HepG2 (cell line): ENCODE data around the gene COA4. TPM values are rescaled to one million over a fixed set of nuclear protein-coding genes. Genes with fewer than 3 reads are reported as not detected.
A peak's percentile ranks its signal among the peaks of the same experiment; 100 is the strongest.

Source experiments
- ATAC-seq: fragments of 200-7000 bp; cut with Tn5 transposase; 3 replicates; pipeline ENCODE4 v1.9.1; 2020; ENCODE audit warnings: mild to moderate bottlenecking, moderate library complexity
- BruUV-seq: library from RNA; stranded (reverse); fragments of 400-500 nt; replicated peaks from 2 replicates; lab custom pipeline; 2021; lab: Mats Ljungman, UMichigan
- CTCF ChIA-PET: fragments of 300-600 bp; formaldehyde crosslinking; extraction: SDS; loops from one replicate; lab custom pipeline; 2021; ENCODE audit warnings: low total read pairs, inconsistent platforms, low intra/inter-chr PET ratio; lab: Yijun Ruan, JAX
- POLR2A ChIA-PET: fragments of 350-600 bp; sonication (Branson Sonifier 250); formaldehyde crosslinking; loops from one replicate; lab custom pipeline; 2020; ENCODE audit warnings: antibody characterized with exemption, inconsistent platforms; lab: Yijun Ruan, JAX
- DNase-seq: peaks from one replicate; pipeline ENCODE4 v3.0.0-alpha.2; 2015; ENCODE audit warnings: low spot score
- FAIRE-seq: peaks from 3 replicates; lab custom pipeline; 2011; peaks lifted over from hg19 to GRCh38; lab: Jason Lieb, UNC
- H2AFZ ChIP-seq: one replicate; pipeline ENCODE4 v1.6.1; 2011; ENCODE audit warnings: low read length, inconsistent platforms
- H3K27ac ChIP-seq: fragments of 300-600 bp; 3 replicates; pipeline ENCODE4 v1.8.0; 2011; ENCODE audit warnings: mixed run types, mild to moderate bottlenecking, mixed read lengths, low read length, inconsistent platforms; ENCODE audit not compliant: insufficient read depth; ENCODE audit errors: extremely low read length
- H3K27me3 ChIP-seq, 2 experiments: fragments of 200-600 bp in 1 of 2; 2 replicates in 1 of 2; 3 replicates in 1 of 2; pipeline versions ENCODE4 v1.6.0 to v1.8.0; 2011; ENCODE audit warnings: low read length in 2 of 2, mild to moderate bottlenecking in 2 of 2, moderate library complexity in 2 of 2, inconsistent platforms in 1 of 2; ENCODE audit not compliant: insufficient read depth in 2 of 2, control insufficient read depth in 1 of 2
- H3K36me3 ChIP-seq, 2 experiments: fragments of 200-600 bp in 1 of 2; replicated peaks in 1 of 2; 2 replicates in 1 of 2; 3 replicates in 1 of 2; pipeline versions ENCODE4 v1.5.1 to v1.8.0; 2011; ENCODE audit warnings: low read length in 2 of 2, inconsistent platforms in 1 of 2; ENCODE audit not compliant: insufficient read depth in 2 of 2, control insufficient read depth in 1 of 2
- H3K4me1 ChIP-seq: 2 replicates; pipeline ENCODE4 v1.5.1; 2012; ENCODE audit warnings: low read length, inconsistent platforms; ENCODE audit not compliant: insufficient read depth
- H3K4me2 ChIP-seq: 2 replicates; pipeline ENCODE4 v1.6.0; 2011; ENCODE audit warnings: low read depth, low read length, inconsistent platforms
- H3K4me3 ChIP-seq, 3 experiments: fragments of 200-600 bp in 1 of 3; sonication (generic), shearing (Covaris generic) in 1 of 3; replicated peaks in 1 of 3; 2 replicates each; pipeline ENCODE4 v1.5.1; 2011 to 2016; ENCODE audit warnings: low read length in 3 of 3, inconsistent platforms in 2 of 3, low read depth in 2 of 3, mild to moderate bottlenecking in 2 of 3, control low read depth in 1 of 3, mixed read lengths in 1 of 3; ENCODE audit not compliant: insufficient read depth in 1 of 3
- H3K79me2 ChIP-seq: one replicate; pipeline ENCODE4 v1.6.1; 2011; ENCODE audit warnings: low read length, inconsistent platforms; ENCODE audit not compliant: insufficient read depth
- H3K9ac ChIP-seq: 2 replicates; pipeline ENCODE4 v1.6.0; 2011; ENCODE audit warnings: mild to moderate bottlenecking, low read depth, low read length, inconsistent platforms; ENCODE audit not compliant: insufficient read depth
- H3K9me3 ChIP-seq: 2 replicates; pipeline ENCODE4 v1.5.1; 2012; ENCODE audit warnings: mild to moderate bottlenecking, low read length
- H4K20me1 ChIP-seq: 2 replicates; pipeline ENCODE4 v1.6.0; 2011; ENCODE audit warnings: inconsistent platforms, mild to moderate bottlenecking, low read length, moderate library complexity; ENCODE audit not compliant: insufficient read depth
- MAFK ChIP-seq, 2 experiments: IDR thresholded peaks in 1 of 2; conservative IDR thresholded peaks in 1 of 2; 2 replicates each; pipeline ENCODE4 v1.6.1; 2011; ENCODE audit warnings: improper control_type of control experiment in 2 of 2, low read length in 2 of 2
- MXD4 ChIP-seq: IDR thresholded peaks from 2 replicates; pipeline ENCODE4 v1.6.1; 2016; ENCODE audit warnings: mild to moderate bottlenecking, missing biosample characterization, missing genetic modification reagents
- POLR2A ChIP-seq, 2 experiments: IDR thresholded peaks; 2 replicates each; pipeline ENCODE4 v1.6.1; 2011; ENCODE audit warnings: low read depth in 2 of 2, low read length in 2 of 2, mild to moderate bottlenecking in 1 of 2, moderate library complexity in 1 of 2; ENCODE audit not compliant: insufficient read depth in 1 of 2
- POLR2G ChIP-seq: fragments of 200-400 bp; formaldehyde crosslinking; IDR thresholded peaks from 2 replicates; pipeline ENCODE4 v1.6.1; 2018; ENCODE audit warnings: mild to moderate bottlenecking, low read depth, low read length, moderate library complexity
- SP140L ChIP-seq: sonication (generic); formaldehyde crosslinking; IDR thresholded peaks from 2 replicates; pipeline ENCODE4 v1.4.0; 2020; ENCODE audit warnings: missing genetic modification reagents, borderline replicate concordance
- ZNF790 ChIP-seq: sonication (generic); formaldehyde crosslinking; IDR thresholded peaks from 2 replicates; pipeline ENCODE4 v1.8.0; 2022; ENCODE audit warnings: missing genetic modification reagents, mild to moderate bottlenecking, borderline replicate concordance
- WGBS: methylation state at CpG from one replicate; pipeline ENCODE4 v1.1.6; 2017; ENCODE audit warnings: low lambda C conversion rate; 5-methylcytosine and 5-hydroxymethylcytosine counted together
- in situ Hi-C: cut with HindIII; loops from 2 replicates; pipeline ENCODE4 v1.10.0; 2017; ENCODE audit warnings: low pct_unique_long_range_greater_than_20kb; ENCODE audit not compliant: extremely low pct_ligation_motif_present
- intact Hi-C: fragments of 100-400 bp; cut with micrococcal nuclease; formaldehyde crosslinking; loops from one replicate; pipeline ENCODE4 v1.10.0; 2022; ENCODE audit not compliant: unreplicated experiment
- polyA plus RNA-seq, 8 experiments: library from polyadenylated mRNA; depleted of rRNA in 3 of 8; stranded (reverse) in 7 of 8; unstranded in 1 of 8; fragments of >200 nt; fragmentation: Illumina TruSeq in 4 of 8; extraction: Trizol in 4 of 8; gene quantifications; 2 replicates each; pipeline versions ENCODE4 v1.2.1 to v1.2.3, GENCODE V29; 2011 to 2016; ENCODE audit warnings: low read depth in 4 of 8, missing spikeins in 1 of 8, mixed read lengths in 1 of 8; ENCODE audit not compliant: insufficient read depth in 1 of 8
- total RNA-seq, 5 experiments: library from RNA; depleted of rRNA; stranded (reverse); fragments of >200 nt; fragmentation: Illumina TruSeq; extraction: Trizol; gene quantifications; 2 replicates each; pipeline ENCODE4 v1.2.3, GENCODE V29; 2016; ENCODE audit warnings: low read depth in 1 of 5

COA4 gene
- total and polyA plus RNA-seq, 2 of the 13 experiments (the other 11 are each of a cell fraction or from before 2014, with no cell fraction given): 107 to 109 TPM

DNA sequence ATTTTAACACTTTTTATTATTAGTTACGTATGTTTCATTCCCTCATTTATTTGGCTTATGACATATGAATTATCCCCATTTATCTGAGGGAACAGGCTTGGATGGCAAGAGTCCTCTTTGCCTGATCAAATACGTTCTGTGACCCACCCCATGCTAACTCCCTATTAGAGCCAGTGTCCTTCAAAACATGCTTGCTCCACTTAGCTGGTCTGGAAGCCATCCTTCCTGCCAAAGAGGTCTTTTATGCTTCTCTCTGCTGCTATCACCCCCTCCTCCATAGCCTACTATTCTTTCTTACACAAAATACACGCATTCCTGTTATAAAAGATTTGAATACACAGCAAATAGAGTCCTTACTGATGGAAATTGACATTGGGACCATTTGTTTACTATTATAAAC, 6.4 kb downstream of the COA4 start (continued):
- no peak for TF ChIP-seq MXD4 (CRISPR knock-in tag)
- no peak for TF ChIP-seq ZNF790

DNA sequence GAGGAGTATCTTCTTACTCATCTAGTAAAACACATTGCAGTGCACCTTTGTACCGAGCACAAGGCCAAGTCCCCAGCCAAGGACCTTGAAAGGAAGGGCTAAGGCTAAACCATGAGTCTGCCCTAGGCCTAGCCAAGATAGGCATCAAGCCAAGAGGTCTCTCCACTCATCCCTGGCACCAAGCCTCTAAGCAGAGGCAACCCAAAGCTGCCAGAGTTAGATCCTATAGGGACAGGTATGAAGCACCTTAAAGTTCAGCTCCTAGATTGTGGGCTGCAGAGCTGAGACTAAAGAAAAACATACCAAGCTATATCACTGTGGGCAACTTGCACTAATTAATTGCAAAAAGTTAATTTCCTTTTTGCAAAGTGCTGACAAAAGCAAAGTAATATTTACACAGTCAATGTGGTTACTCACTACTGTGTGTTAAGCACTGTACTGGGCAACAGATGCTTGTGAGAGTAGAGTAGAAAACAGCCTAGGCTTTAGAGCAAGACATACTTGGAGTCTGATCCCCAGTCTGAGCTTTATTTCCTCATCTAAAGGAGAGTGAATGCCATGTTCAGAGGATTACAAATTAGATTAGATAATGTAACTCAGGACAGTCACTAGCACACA, 7.2 kb downstream of the COA4 start:
- no peak for DNase-seq
- TF ChIP-seq MAFK (conservative IDR thresholded peaks at IDR 0.05 in 1 of 2, IDR thresholded peaks at IDR 0.05 in 1 of 2; ENCODE audit: low read length in 2 of 2) (peak; percentile 26 to 56; a peak in 2 of 4 replicates), POLR2G (0 out of 2 replicates have a peak, but pooled peaks have one; percentile 25), POLR2A (IDR thresholded peaks at IDR 0.05; ENCODE audit: insufficient read depth in 1 of 2, low read depth in 2 of 2, low read length in 2 of 2) (0 out of 4 replicates have a peak, but pooled peaks of 1 of the 2 experiments have one; percentile 10), SP140L (CRISPR knock-in tag) (no peak)
- Histone ChIP-seq H3K4me2 (no peak overlapping the region), H3K4me3 (no peak overlapping the region), H4K20me1 (no peaks in the 10 kb centered on the region), H3K79me2 (peaks cover 9% of the 10 kb centered on the region), H3K4me1 (peaks cover 47% of the 10 kb centered on the region), H3K27me3 (no peaks in the 10 kb centered on the region), H3K9ac (peak overlapping the region; percentile 2; the same call in 1 of the 2 replicates), H3K9me3 (no peaks in the 10 kb centered on the region), H3K36me3 (peaks cover 3 to 26% of the 10 kb centered on the region in 2 experiments; a peak in 4 of 5 replicates), H3K27ac (peak overlapping the region; percentile 47), H2AFZ (no peak overlapping the region)
- intact Hi-C loops: no loop called here
- FAIRE-seq: no peak
- CTCF ChIA-PET: no interaction called here
- WGBS: 40% methylated on average over 1 of the region's 1 CpG
- ATAC-seq: peak; percentile 49
- in situ Hi-C loops: no loop called here
- no TSS peak for BruUV-seq
- POLR2A ChIA-PET: interaction anchor here (0.8 to 2.4 kb wide), 8 partner anchors 8 to 90 kb away, joined by 3 to 11 read pairs (median 5); partner anchors contain the start of genes COA4, MRPL48 and PAAF1
